Nephron (organoid): Measurements from ENCODE around the gene TMEM270.
"Not testable (repeated sequence)": the region's sequence is repeated elsewhere in the genome, so short reads cannot be mapped to it uniquely, and the experiment has no call there.

Experiments
- H3K27ac Mint-ChIP-seq, 3 experiments: 2 replicates each; pipeline ENCODE4 v1.8.0; 2020; ENCODE audit warnings: mixed read lengths in 3 of 3, mild to moderate bottlenecking in 2 of 3, moderate library complexity in 1 of 3
- H3K27me3 Mint-ChIP-seq: 2 replicates; pipeline ENCODE4 v1.8.0; 2021; ENCODE audit warnings: low read depth, mild to moderate bottlenecking, moderate library complexity, mixed read lengths
- H3K36me3 Mint-ChIP-seq: 2 replicates; pipeline ENCODE4 v1.8.0; 2020; ENCODE audit warnings: low read depth, mixed read lengths
- H3K4me1 Mint-ChIP-seq: 2 replicates; pipeline ENCODE4 v1.8.0; 2020; ENCODE audit warnings: mixed read lengths
- H3K4me3 Mint-ChIP-seq, 3 experiments: 2 replicates each; pipeline ENCODE4 v1.8.0; 2020; ENCODE audit warnings: mild to moderate bottlenecking in 3 of 3, mixed read lengths in 3 of 3, moderate library complexity in 2 of 3
- H3K9me3 Mint-ChIP-seq: 2 replicates; pipeline ENCODE4 v1.8.0; 2020; ENCODE audit warnings: mixed read lengths
- CTCF ChIP-seq, 3 experiments: fragments of 200-600 bp; sonication (generic); IDR thresholded peaks; one replicate each; pipeline ENCODE4 v1.5.0; 2021; ENCODE audit warnings: antibody characterized with exemption in 3 of 3; ENCODE audit not compliant: unreplicated experiment in 3 of 3

TMEM270 gene

DNA sequence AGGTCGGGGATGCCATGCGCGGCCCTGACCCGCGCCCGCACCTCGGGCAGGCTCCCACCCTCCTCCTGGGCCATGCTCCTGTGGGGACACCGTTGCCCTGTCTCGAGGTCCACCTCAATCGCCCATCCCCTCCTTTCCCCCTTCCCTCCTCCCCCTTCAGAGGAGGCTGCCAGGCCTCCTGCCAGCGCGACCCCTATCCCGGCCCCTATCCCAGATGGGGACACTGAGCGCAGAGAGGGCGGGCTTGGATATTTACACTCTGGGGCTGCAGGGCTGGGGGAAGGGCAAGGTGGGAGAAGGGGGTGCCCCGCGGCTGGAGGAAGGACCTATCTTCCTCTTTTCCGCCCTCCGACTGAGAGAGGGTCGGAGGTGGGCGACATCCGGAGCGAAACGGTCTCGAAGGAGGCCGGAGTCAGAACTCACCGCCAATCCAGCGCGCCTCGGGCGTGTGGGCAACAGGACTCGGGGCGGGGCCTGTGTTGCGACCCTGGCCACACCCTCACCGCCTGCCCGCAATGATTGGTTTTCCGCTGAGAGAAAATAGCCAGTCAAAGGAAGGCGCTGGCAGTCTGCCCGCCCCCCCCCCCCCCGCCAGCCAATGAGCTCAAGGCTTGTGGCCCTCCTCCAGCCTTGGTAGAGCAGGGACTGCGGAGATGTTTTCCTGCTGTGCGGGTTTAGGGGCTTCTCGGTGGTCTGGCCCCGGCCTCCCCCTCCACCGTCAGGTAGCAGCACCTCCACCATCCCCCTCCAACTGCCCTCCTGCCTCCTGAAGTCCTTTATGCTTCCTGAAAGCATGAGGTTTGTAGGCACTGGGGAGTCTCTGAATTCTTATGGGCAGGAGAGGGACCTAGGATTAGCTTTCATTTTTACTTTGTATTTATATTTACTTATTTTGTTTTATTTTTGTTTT is 18.6 kb upstream of the TMEM270 start, which contains the start of gene METTL27:
Gene METTL27 (minus strand): TSS at position 450 of the 910 bp plus-strand sequence. CDS start 376 bp downstream, at position 74.
- TF ChIP-seq CTCF (IDR thresholded peaks at IDR 0.05; ENCODE audit: unreplicated experiment in 3 of 3), result no peak
- H3K4me3 Mint-ChIP-seq, result peak within 1 kb of the TSS; percentile 91 to 93 (median 92)
- H3K27me3 Mint-ChIP-seq, result peaks cover 4% of the 10 kb centered on the region
- peaks cover 27% of the 10 kb centered on the region for H3K4me1 Mint-ChIP-seq
- H3K36me3 Mint-ChIP-seq, result no peaks in the 10 kb centered on the region
- peak within 1 kb of the TSS; percentile 58 to 89 (median 87) for H3K27ac Mint-ChIP-seq
- no peaks in the 10 kb centered on the region for H3K9me3 Mint-ChIP-seq

DNA sequence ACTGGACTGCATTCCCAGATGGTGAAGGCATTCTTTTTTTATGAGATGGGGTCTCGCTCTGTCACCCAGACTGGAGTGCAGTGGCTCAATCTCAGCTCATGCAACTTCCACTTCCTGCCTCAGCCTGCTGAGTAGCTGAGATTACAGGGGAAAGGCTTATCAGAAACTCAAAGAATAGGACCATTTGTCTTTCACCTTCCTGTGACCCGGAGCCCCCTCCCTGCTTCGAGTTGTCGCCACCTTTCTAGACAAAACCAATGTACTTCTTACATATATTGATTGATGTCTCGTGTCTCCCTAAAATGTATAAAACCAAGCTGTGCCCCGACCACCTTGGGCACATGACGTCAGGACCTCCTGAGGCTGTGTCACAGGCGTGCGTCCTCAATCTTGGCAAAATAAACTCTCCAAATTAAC is 16.8 kb upstream of the TMEM270 start:
- H3K9me3 Mint-ChIP-seq, result no peaks in the 10 kb centered on the region

DNA sequence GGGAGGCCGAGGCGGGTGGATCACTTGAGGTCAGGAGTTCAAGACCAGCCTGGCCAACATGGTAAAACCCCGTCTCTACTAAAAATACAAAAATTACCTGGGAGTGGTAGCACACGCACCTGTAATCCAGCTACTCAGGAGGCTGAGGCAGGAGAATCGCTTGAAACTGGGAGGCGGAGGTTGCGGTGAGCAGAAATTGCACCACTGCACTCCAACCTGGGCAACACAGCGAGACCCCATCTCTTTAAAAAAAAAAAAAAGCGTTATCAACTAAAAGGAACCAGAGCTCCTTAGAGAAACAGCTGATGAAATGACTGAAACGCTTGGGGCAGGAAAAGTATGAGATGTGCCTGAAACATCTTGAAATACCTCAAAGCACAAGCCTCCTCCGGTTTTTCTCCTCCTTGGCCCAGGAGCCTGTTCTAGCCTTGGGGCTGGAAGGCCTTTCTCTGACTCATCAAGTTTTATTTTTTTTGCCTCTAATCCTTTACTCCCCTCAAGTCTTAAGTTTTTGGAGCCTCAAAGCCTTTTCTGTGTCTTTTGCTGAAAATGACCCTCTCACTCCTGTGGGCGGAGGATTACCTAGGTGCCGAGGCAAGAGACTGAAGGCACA is 16.0 kb upstream of the TMEM270 start:
- peaks cover 7% of the 10 kb centered on the region for H3K27me3 Mint-ChIP-seq
- no peak for TF ChIP-seq CTCF (IDR thresholded peaks at IDR 0.05; ENCODE audit: unreplicated experiment in 3 of 3)
- peak overlapping the region; percentile 82 to 95 (median 91) for H3K27ac Mint-ChIP-seq
- no peaks in the 10 kb centered on the region for H3K36me3 Mint-ChIP-seq
- peaks cover 35% of the 10 kb centered on the region for H3K4me1 Mint-ChIP-seq
- H3K9me3 Mint-ChIP-seq, result no peaks in the 10 kb centered on the region
- peak overlapping the region in 2 of 3 experiments; percentile 12 to 24 for H3K4me3 Mint-ChIP-seq

More for the DNA sequence above, 16.8 kb upstream of the TMEM270 start:
- no peak for TF ChIP-seq CTCF (IDR thresholded peaks at IDR 0.05; ENCODE audit: unreplicated experiment in 3 of 3)
- peaks cover 29% of the 10 kb centered on the region for H3K4me1 Mint-ChIP-seq
- H3K4me3 Mint-ChIP-seq, result peak overlapping the region; percentile 28 to 33 (median 29)
- peak overlapping the region; percentile 40 to 72 (median 54) for H3K27ac Mint-ChIP-seq
- H3K27me3 Mint-ChIP-seq, result peaks cover 7% of the 10 kb centered on the region
- H3K36me3 Mint-ChIP-seq, result no peaks in the 10 kb centered on the region

- H3K9me3 Mint-ChIP-seq, H3K4me3 Mint-ChIP-seq, H3K27me3 Mint-ChIP-seq, H3K36me3 Mint-ChIP-seq: not testable (repeated sequence)
- peak overlapping the region; percentile 82 to 95 (median 91) for H3K27ac Mint-ChIP-seq
- peaks cover 40% of the 10 kb centered on the region for H3K4me1 Mint-ChIP-seq
Measured at GRCh38 chr7:73845701-73846195, 15.2 kb upstream of the TMEM270 start.

- no peaks in the 10 kb centered on the region for H3K9me3 Mint-ChIP-seq
- H3K27ac Mint-ChIP-seq, result peak overlapping the region in 2 of 3 experiments; percentile 40 to 84
- peaks cover 48% of the 10 kb centered on the region for H3K4me1 Mint-ChIP-seq
- peaks cover 19% of the 10 kb centered on the region for H3K27me3 Mint-ChIP-seq
- no peak for TF ChIP-seq CTCF (IDR thresholded peaks at IDR 0.05; ENCODE audit: unreplicated experiment in 3 of 3)
- no peak overlapping the region for H3K4me3 Mint-ChIP-seq
- H3K36me3 Mint-ChIP-seq, result no peaks in the 10 kb centered on the region
Measured at GRCh38 chr7:73847941-73848723, 12.8 kb upstream of the TMEM270 start.
